Ramos (cell line): Measurements from ENCODE around the gene ABHD13.
"Not testable (repeated sequence)": the region's sequence is repeated elsewhere in the genome, so short reads cannot be mapped to it uniquely, and the experiment has no call there.

Experiments used
- in situ Hi-C: fragments of 300-500 bp; cut with MboI; formaldehyde crosslinking; loops from one replicate; pipeline ENCODE4 v1.14.3; 2022; ENCODE audit warnings: low sequenced_read_pairs; ENCODE audit not compliant: unreplicated experiment

The ABHD13 gene

DNA sequence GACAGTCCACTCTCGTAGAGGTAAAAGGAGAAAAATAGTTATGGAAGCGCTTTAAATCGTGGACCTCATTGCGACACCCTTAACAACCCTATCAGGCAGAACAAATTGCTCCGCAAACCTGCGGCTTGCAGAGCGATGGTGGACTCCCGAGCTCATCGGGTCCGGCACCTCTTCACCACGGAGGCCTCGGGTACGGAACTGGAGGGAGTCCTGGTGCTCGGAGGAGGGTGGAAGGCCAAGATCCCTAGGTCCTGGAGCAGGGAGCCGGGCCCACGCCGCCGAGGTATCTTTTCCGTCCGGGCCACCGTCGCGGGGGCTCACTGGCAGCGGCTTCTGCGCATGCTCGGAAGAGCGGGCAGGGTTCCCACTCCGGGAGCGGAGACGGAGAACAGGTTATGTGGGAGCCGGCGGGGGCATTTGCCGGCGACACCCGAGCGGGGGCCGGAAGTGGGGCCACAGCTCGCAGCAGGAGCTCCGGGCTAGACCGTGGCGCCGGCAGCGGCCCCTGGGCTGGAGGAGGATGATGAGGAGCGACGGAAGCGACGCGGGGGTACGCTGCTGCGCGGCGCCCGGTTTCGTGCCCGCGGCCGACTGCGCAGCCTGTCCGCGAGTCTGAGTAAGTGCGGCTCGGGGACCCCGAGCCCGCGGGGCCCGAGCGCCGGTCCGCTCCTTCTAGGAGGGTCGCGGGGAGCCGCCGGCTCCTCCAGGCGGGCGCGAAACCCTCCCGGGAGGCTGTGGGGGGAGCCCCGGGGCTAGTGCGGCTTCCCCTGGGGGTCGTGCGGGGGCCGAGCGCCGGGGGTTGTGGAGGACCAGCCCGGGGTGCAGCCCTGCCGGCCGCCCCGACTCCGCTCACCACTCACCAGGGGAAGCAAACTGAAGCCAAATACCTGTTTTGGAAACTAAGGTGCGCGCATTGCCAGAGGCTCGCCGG lies at the start of gene ABHD13:
TSS of gene ABHD13 (plus strand) at position 349 of the 931 bp plus-strand sequence. CDS start 10,827 bp downstream, outside the sequence.
- in situ Hi-C loops, result no loop called here

DNA sequence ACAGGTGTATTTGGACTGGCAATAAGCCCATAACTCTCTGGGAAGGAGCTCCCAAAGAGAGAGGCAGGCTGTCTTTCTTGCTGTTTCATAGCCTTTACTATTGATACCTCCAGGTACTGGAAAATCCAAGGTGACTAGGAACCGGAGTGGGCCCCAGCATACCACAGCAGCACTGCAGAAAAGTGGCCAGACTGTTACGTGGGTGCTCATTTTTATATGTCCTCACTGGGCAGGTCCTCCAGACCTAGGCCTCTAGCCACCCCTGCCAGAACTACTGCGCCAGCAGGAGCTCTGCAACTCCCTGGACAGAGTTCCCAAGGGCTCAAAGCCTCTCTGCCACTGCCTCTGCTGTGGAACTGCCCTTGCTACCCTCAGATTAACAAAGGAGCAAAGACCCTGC lies 49.3 kb upstream of the ABHD13 start:
- in situ Hi-C loops, result no loop called here

DNA sequence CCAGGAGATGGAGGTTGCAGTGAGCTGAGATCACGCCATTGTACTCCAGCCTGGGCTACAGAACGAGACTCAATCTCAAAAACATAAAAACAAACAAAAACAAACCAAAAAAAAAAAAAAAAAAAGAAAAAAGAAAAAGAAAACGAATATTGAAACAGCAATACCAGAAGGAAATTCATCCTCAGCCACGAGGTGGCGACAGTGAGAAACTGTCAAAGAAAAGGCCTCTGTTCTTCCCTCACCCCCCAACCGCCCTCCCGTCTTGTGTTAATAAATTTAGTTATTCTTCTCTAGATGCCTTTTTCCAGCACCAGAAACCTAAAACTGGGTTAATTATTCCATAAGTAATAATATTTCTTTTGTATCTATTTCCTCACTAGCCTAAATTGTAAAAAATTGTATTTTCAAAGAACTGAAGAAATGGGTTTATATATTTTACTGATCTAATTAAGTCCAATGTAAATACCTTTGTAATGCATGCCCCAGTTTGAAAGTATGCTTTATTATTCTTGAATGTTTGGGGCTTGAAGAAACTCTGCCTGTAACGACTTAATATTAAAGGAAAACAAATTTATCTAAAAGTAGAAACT lies 41.4 kb upstream of the ABHD13 start:
- in situ Hi-C loops, result no loop called here

DNA sequence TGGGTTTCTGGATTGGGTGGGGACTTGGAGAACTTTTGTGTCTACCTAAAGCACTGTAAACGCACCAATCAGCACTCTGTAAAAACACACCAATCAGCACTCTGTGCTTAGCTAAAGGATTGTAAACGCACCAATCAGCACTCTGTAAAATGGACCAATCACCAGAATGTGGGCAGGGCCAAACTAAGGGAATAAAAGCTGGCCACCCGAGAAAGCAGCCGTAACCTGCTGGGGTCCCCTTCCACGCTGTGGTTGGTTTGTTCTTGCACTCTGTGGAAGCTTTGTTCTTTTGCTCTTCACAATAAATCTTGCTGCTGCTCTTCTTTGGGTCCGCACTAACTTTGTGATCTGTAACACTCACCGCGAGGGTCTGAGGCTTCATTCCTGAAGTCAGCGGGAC lies 40.1 kb upstream of the ABHD13 start:
- in situ Hi-C loops, result no loop called here

DNA sequence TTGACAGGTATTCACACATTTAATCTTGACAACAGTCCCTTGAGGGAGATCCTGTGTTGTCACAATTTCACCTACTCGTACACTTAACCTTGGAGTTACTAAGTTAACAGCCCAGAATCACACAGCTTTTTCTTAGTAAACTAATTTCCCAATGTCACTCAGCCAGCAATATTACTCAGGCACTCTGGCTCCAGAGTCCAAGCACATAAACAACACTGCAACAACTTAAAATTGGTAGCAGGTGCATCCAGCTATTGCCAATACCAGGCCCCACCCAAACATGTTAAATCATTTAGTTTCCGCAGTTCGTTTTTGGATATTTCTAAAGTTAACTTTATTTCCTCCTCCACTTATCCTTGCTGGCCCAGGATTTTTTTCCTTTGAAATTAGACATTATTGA lies 35.5 kb upstream of the ABHD13 start:
- in situ Hi-C loops, result no loop called here

GRCh38 chr13:108185223-108185622 lies 33.0 kb upstream of the ABHD13 start:
- in situ Hi-C loops, result no loop called here

GRCh38 chr13:108188260-108188659 lies 29.9 kb upstream of the ABHD13 start:
- in situ Hi-C loops, result no loop called here

GRCh38 chr13:108190897-108191296 lies 27.3 kb upstream of the ABHD13 start:
- in situ Hi-C loops, result no loop called here

DNA sequence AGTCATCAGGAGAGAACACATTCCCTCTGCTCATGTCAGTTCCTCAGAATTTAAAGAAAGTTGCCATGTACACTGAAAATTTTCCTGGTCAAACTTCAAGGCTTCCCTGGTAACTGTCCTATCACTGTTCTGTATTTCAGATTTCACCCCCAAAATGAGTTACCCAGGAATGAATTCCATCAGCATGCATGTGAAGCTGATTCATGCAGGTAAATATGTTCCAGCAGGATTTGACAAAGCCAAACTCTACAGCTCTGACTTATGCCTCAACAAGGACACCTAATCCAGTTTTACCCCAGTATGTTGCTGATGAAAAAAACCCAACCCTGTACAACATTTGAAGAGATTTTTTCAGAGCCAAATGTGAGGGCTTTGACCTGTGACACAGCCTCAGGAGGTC lies 24.4 kb upstream of the ABHD13 start:
- in situ Hi-C loops, result no loop called here

DNA sequence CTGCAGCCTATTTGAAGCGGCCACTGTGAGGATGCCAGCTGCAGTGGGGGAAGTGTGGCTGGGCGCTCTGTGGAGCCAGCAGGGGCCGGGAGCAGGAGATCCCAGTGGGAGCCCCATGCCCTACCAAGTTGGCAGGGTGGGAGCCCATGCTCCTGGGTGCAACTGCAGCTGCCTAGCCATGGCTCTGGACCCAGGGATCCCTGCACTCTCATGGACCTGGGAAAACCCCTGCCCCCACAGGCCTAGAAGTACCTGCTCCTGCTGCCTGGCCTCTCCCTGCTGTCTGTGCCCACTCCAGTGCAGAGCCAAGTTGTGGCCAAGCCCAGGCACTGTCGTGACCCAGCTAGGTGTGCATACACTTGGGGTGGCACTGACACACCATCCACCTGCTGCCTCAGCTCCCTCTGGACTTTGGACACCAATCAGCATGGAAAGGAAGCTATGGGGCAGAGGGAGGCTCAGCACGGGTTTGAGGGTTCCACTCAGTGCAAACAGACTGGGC lies 23.7 kb upstream of the ABHD13 start:
- in situ Hi-C loops, result no loop called here

DNA sequence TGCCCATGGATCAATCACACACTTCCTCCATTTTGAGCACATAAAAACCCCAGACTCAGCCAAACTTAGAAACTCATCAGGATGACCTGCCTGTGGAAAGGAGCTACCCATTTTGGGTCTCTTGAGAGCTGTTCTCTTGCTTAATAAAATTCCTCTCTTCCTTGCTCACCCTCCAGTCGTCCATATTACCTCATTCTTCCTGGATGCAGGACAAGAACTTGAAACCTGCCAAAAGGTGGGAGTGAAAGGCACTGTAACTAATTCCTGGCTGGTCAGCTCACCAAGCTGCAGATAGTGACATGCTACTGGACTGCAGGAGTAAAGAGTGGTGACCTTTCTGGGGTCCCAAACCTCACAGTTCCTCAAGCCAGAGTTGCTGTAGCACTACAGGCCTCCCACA lies 23.0 kb upstream of the ABHD13 start:
- in situ Hi-C loops, result no loop called here

GRCh38 chr13:108195861-108196260 lies 22.3 kb upstream of the ABHD13 start:
- in situ Hi-C loops, result no loop called here

DNA sequence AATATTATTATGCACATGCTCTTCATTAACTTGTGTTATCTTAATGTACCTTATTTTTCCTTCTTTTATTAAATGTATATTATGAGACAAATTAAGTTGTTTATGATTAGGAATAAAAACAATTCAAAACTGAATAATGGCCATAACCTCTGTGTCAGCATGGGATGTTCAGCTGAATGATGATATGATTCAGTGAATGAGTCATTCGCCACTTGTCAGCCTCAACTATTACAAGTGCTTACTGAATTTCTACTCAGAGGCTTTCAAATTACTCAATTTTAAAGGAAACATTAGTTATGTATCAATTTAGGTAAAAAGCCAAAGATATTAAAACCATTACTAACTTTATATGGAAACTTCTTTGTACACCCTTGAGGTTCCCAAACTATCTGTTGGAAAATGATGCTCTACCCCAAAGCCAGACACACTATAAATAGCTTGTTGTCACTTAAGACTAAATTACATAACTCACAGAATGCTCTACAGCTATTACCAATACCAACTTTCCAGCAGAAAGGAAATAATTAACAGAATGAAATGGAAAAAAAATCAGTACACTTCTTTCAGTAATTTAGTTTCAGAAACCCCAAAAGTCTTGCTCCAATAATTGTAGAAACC lies 17.3 kb upstream of the ABHD13 start:
- in situ Hi-C loops, result no loop called here

DNA sequence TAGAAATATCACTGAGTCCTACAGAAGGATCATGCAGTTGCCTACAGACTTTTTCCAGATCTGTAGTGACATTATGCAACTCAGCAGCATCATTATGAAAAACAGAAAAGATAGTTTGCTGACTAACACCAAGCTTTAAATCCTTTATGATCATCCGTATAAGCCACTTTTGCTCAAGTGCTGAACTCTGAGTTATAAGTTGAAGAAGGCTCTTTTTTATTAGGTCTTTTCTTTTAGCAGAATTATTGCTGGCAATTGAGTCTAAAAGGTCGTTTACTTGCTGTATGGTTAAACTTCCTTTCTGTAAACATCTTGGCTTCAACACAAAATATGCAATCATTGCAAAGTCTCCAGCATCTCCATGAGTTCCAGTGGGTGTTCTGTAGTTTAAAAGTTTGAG lies 7.6 kb upstream of the ABHD13 start:
- in situ Hi-C loops, result no loop called here

GRCh38 chr13:108212886-108213285 lies 5.3 kb upstream of the ABHD13 start:
- in situ Hi-C loops, result no loop called here

GRCh38 chr13:108213946-108214345 lies 4.2 kb upstream of the ABHD13 start:
- in situ Hi-C loops, result no loop called here

DNA sequence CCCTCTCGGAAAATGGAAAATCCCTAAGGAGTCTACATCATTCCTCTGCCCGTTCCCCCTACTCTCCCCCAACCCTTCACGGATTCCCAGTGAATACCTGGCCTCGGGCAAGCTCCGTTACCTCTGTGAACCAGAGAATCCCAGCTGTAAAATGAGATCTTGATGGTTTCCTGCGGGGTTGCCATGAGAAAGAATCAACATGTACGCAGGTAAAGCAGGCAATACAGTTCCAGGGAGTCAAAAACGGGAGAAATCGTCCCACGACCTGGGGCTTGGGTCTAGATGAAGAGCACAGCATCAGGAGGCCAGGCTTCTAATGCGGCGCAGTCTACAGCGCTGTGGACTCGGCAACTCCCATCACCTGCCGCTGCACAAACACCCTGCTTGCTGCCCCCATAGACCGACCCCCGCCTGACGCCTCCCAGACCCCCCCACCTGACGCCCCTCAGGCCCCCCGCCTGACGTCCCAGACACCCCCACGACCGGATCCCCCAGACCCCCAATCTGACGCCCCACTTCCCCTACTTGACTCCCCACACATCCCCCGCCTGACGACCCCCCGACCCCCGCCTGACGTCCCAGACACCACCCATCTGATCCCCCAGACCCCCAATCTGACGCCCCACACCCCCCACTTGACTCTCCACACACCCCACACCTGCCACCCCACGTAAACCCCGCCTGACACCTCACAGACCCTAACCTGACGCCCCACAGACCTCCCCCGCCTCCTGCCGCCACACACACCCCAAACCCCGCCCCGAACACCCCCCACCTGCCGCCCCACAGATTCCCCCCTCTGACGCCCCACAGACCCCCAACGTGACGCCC lies 3.5 kb upstream of the ABHD13 start:
- in situ Hi-C loops, result no loop called here

- in situ Hi-C loops, result no loop called here
Observed at GRCh38 chr13:108215436-108215835, 2.8 kb upstream of the ABHD13 start, which contains the start of gene LIG4. LIG4 (minus strand) TSS chr13:108215536; CDS start chr13:108211268, 4,268 bp downstream.

DNA sequence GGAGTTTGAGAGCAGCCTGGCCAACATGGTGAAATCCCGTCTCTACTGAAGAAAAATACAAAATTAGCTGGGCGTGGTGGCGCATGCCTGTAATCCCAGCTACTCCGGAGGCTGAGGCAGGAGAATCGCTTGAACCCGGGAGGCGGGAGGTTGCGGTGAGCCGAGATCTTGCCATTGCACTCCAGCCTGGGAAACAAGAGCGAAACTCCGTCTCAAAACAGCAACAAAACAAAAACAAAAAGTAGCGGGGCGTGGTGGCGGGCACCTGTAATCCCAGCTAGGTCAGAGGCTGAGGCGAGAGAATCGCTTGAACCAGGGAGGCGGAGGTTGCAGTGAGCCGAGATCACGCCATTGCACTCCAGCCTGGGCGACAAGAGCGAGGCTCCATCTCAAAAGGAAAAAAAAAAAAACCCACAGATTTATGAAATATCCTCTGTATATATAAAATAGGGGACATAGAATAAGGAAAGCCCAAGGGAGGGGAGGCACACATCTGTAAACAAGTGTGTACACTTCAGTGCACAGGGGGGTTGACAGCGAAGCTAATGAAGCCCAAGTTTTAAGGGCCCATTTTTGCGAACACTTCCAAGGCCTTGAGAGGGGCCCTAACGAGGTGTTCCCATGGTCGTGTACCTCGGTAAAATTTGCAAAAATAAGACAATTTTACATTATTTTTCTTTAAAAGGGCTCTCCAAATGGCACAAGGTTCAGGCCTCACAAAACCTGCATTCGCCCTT lies 717 bp upstream of the ABHD13 start:
- in situ Hi-C loops, result not testable (repeated sequence)
